ENCODE measurements around the gene HOXB1. TPM values are rescaled to one million over a fixed set of nuclear protein-coding genes. Genes with fewer than 3 reads are reported as not detected.

Gene HOXB1
- polyA plus RNA-seq, 1 donor (not counting 4 experiments of a cell fraction or from before 2014, with no cell fraction given): not detected

DNA sequence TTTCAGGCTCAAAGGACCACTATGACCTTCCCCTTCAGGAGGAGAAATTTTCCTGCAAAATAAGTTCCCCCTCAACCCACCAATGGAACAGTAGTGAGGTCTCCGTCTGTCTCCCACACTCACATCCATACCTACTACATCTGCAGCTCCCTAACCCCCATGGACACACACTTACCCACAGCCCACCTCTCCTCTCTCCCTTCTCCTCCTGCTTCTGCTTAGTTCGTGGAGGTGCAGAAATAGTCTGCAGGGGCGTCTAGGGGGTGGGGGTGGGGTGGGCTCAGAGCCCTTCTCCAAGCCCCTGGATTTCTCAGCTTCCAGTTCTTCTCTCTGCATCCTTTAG is 38.4 kb upstream of the HOXB1 start:
- no peak overlapping the region for H3K4me2 ChIP-seq (ENCODE audit: control insufficient read depth, extremely low read depth, insufficient read depth, low read depth, low read length)
- no peak for FAIRE-seq
- TF ChIP-seq, protein P1, sequence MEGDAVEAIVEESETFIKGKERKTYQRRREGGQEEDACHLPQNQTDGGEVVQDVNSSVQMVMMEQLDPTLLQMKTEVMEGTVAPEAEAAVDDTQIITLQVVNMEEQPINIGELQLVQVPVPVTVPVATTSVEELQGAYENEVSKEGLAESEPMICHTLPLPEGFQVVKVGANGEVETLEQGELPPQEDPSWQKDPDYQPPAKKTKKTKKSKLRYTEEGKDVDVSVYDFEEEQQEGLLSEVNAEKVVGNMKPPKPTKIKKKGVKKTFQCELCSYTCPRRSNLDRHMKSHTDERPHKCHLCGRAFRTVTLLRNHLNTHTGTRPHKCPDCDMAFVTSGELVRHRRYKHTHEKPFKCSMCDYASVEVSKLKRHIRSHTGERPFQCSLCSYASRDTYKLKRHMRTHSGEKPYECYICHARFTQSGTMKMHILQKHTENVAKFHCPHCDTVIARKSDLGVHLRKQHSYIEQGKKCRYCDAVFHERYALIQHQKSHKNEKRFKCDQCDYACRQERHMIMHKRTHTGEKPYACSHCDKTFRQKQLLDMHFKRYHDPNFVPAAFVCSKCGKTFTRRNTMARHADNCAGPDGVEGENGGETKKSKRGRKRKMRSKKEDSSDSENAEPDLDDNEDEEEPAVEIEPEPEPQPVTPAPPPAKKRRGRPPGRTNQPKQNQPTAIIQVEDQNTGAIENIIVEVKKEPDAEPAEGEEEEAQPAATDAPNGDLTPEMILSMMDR (optimal IDR thresholded peaks at IDR 0.05 in 1 of 3, IDR thresholded peaks at IDR 0.05 in 1 of 3, conservative IDR thresholded peaks at IDR 0.05 in 1 of 3; ENCODE audit: extremely low read depth in 1 of 3, insufficient read depth in 2 of 3, low read length in 3 of 3): no peak
- H3K27ac ChIP-seq (ENCODE audit: control insufficient read depth, insufficient read depth, low read length): no peak overlapping the region
- peaks cover 0 to 1% of the 10 kb centered on the region in 2 experiments for H3K36me3 ChIP-seq (ENCODE audit: control insufficient read depth in 2 of 2, extremely low read depth in 1 of 2, insufficient read depth in 2 of 2, low read length in 2 of 2)
- H3K9me1 ChIP-seq (ENCODE audit: control insufficient read depth, extremely low read depth, insufficient read depth, low read length): no peaks in the 10 kb centered on the region
- no peaks in the 10 kb centered on the region for H3K9me3 ChIP-seq (ENCODE audit: control insufficient read depth, low read depth, low read length)
- H3K27me3 ChIP-seq (ENCODE audit: control insufficient read depth, extremely low read depth, insufficient read depth, low read length): peaks cover 85% of the 10 kb centered on the region
- H3K9ac ChIP-seq (ENCODE audit: control insufficient read depth, extremely low read depth, insufficient read depth, low read length): no peak overlapping the region
- dilution Hi-C loops (cut with MboI; ENCODE audit: extremely low pct_ligation_motif_present, low sequenced_read_pairs): no loop called here
- H3K4me1 ChIP-seq (ENCODE audit: control insufficient read depth, extremely low read depth, insufficient read depth, low read length): peaks cover 16% of the 10 kb centered on the region
- H3K79me2 ChIP-seq (ENCODE audit: control insufficient read depth, insufficient read depth, low read length): no peaks in the 10 kb centered on the region
- no peak for DNase-seq (ENCODE audit: low read depth, low spot score)
- H4K20me1 ChIP-seq (ENCODE audit: control insufficient read depth, extremely low read depth, insufficient read depth, low read length): no peaks in the 10 kb centered on the region
- H3K4me3 ChIP-seq (ENCODE audit: control insufficient read depth in 2 of 3, extremely low read depth in 1 of 3, insufficient read depth in 2 of 3, low read depth in 1 of 3, low read length in 3 of 3): no peak overlapping the region
- no peak overlapping the region for H2AFZ ChIP-seq (ENCODE audit: control insufficient read depth, low read length)

DNA sequence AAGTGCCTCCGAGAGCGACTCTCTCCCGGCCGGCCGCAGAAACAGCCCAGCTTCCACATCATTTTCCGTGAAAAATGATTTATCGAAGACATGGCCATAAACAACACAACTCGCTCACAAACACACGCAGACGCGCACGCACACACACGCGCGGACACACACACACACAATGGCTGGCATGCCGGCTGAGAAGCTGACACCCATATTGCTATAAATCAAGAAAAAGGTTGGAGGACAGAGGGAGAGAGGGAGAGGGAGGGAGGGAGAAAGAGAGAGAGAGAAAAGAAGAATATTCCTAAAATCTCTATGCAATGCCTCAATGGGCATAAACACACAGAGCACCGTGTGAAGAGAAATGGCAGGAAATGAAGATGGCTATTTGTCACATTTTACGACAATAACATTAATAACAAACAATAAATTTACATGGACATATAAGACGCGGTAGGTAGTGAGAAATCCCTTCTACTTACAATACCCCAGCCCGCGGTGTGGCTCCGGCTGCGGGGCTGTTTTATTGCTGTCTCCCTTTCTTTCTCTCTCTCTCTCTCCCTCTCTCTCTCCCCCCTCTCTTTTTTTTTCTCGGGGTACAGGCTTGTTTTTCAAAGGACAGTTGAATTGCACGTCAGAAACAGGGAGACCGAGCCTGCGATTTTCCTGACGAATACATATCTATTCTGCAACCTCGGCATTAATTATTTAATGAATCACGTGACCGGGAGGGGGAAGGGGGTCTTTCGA is 37.9 kb upstream of the HOXB1 start:
- no peak for FAIRE-seq
- Histone ChIP-seq H3K9ac (ENCODE audit: control insufficient read depth, extremely low read depth, insufficient read depth, low read length) (no peak overlapping the region), H3K79me2 (ENCODE audit: control insufficient read depth, insufficient read depth, low read length) (no peaks in the 10 kb centered on the region), H3K36me3 (ENCODE audit: control insufficient read depth in 2 of 2, extremely low read depth in 1 of 2, insufficient read depth in 2 of 2, low read length in 2 of 2) (peaks cover 0 to 1% of the 10 kb centered on the region in 2 experiments), H3K4me3 (ENCODE audit: control insufficient read depth in 2 of 3, extremely low read depth in 1 of 3, insufficient read depth in 2 of 3, low read depth in 1 of 3, low read length in 3 of 3) (no peak overlapping the region), H3K9me1 (ENCODE audit: control insufficient read depth, extremely low read depth, insufficient read depth, low read length) (no peaks in the 10 kb centered on the region), H3K4me1 (ENCODE audit: control insufficient read depth, extremely low read depth, insufficient read depth, low read length) (peaks cover 10% of the 10 kb centered on the region), H3K27me3 (ENCODE audit: control insufficient read depth, extremely low read depth, insufficient read depth, low read length) (peaks cover 81% of the 10 kb centered on the region), H3K4me2 (ENCODE audit: control insufficient read depth, extremely low read depth, insufficient read depth, low read depth, low read length) (no peak overlapping the region), H4K20me1 (ENCODE audit: control insufficient read depth, extremely low read depth, insufficient read depth, low read length) (no peaks in the 10 kb centered on the region), H2AFZ (ENCODE audit: control insufficient read depth, low read length) (no peak overlapping the region), H3K27ac (ENCODE audit: control insufficient read depth, insufficient read depth, low read length) (no peak overlapping the region), H3K9me3 (ENCODE audit: control insufficient read depth, low read depth, low read length) (no peaks in the 10 kb centered on the region)
- DNase-seq (ENCODE audit: low read depth, low spot score): no peak
- dilution Hi-C loops (cut with MboI; ENCODE audit: extremely low pct_ligation_motif_present, low sequenced_read_pairs): no loop called here
- TF ChIP-seq, protein P1 (optimal IDR thresholded peaks at IDR 0.05 in 1 of 3, IDR thresholded peaks at IDR 0.05 in 1 of 3, conservative IDR thresholded peaks at IDR 0.05 in 1 of 3; ENCODE audit: extremely low read depth in 1 of 3, insufficient read depth in 2 of 3, low read length in 3 of 3): no peak
- TF ChIP-seq EZH2 (IDR thresholded peaks at IDR 0.05; ENCODE audit: low read length): no peak

All from keratinocyte (primary cell).